Fibroblast of lung (primary cell): ENCODE results near the gene AGRP.

Experiments
- CTCF ChIP-seq, 2 donors: IDR thresholded peaks in 1 of 2; conservative IDR thresholded peaks in 1 of 2; 1 replicate in 1 of 2; 2 replicates in 1 of 2; pipeline ENCODE4 v1.5.1; 2011 to 2012; ENCODE audit warnings: low read length in 2 of 2, control low read depth in 1 of 2, inconsistent platforms in 1 of 2, low read depth in 1 of 2, mild to moderate bottlenecking in 1 of 2
- EZH2 ChIP-seq: IDR thresholded peaks from 2 replicates; pipeline ENCODE4 v1.5.1; 2012; ENCODE audit warnings: low read length, control low read depth, mild to moderate bottlenecking; ENCODE audit errors: missing control alignments

- no peak for TF ChIP-seq CTCF (conservative IDR thresholded peaks at IDR 0.05 in 1 of 2, IDR thresholded peaks at IDR 0.05 in 1 of 2; ENCODE audit: low read depth in 1 of 2, low read length in 2 of 2)
- TF ChIP-seq EZH2 = no peak
Observed at GRCh38 chr16:67435758-67436164, 47.6 kb downstream of the AGRP start.
